Pons (tissue), 1 donor: ENCODE measurements around the gene CCDC88A.
"Not testable (repeated sequence)": the region's sequence is repeated elsewhere in the genome, so short reads cannot be mapped to it uniquely, and the experiment has no call there.

Experiments used
- DNase-seq: peaks from one replicate; pipeline ENCODE4 v3.0.0-alpha.2; 2016; ENCODE audit warnings: low spot score

The CCDC88A gene

GRCh38 chr2:55421326-55421725, 1.7 kb upstream of the CCDC88A start:
- no peak for DNase-seq

- DNase-seq, result peak; percentile 59
Measured at GRCh38 chr2:55420871-55421270, 1.2 kb upstream of the CCDC88A start.

- DNase-seq, result no peak
Measured at GRCh38 chr2:55420439-55420725, 726 bp upstream of the CCDC88A start.

GRCh38 chr2:55419233-55419678, 400 bp downstream of the CCDC88A start:
- peak; percentile 60 for DNase-seq

GRCh38 chr2:55418512-55419232, 984 bp downstream of the CCDC88A start:
- peak; percentile 67 for DNase-seq

GRCh38 chr2:55418072-55418471, 1.6 kb downstream of the CCDC88A start:
- peak; percentile 60 for DNase-seq

- DNase-seq, result peak; percentile 59
Measured at GRCh38 chr2:55416786-55417568, 2.7 kb downstream of the CCDC88A start.

- DNase-seq, result peak; percentile 50
Measured at GRCh38 chr2:55415300-55415699, 4.4 kb downstream of the CCDC88A start.

GRCh38 chr2:55408918-55409868, 10.5 kb downstream of the CCDC88A start:
- peak; percentile 92 for DNase-seq

GRCh38 chr2:55408098-55408882, 11.4 kb downstream of the CCDC88A start:
- no peak for DNase-seq

GRCh38 chr2:55405116-55405515, 14.5 kb downstream of the CCDC88A start:
- no peak for DNase-seq

GRCh38 chr2:55403256-55403998, 16.2 kb downstream of the CCDC88A start:
- DNase-seq, result peak; percentile 98

- DNase-seq, result no peak
Measured at GRCh38 chr2:55401124-55401523, 18.5 kb downstream of the CCDC88A start.

GRCh38 chr2:55400332-55400731, 19.3 kb downstream of the CCDC88A start:
- no peak for DNase-seq

GRCh38 chr2:55399815-55400214, 19.8 kb downstream of the CCDC88A start:
- DNase-seq, result no peak

- DNase-seq, result peak; percentile 71
Measured at GRCh38 chr2:55395724-55396605, 23.7 kb downstream of the CCDC88A start.

GRCh38 chr2:55391615-55392242, 27.9 kb downstream of the CCDC88A start:
- DNase-seq, result no peak

GRCh38 chr2:55391155-55391554, 28.5 kb downstream of the CCDC88A start:
- DNase-seq, result no peak

GRCh38 chr2:55385516-55385915, 34.1 kb downstream of the CCDC88A start:
- not testable (repeated sequence) for DNase-seq
